Panc1 (cell line): Measurements from ENCODE around the gene DOCK8. TPM values are rescaled to one million over a fixed set of nuclear protein-coding genes. Genes with fewer than 3 reads are reported as not detected.

Experiments
- ATAC-seq: fragments of 200-7000 bp; cut with Tn5 transposase; 2 replicates; pipeline ENCODE4 v1.9.1; 2020; ENCODE audit warnings: mild to moderate bottlenecking, moderate library complexity
- BruUV-seq: library from RNA; stranded (reverse); fragments of 400-500 nt; replicated peaks from 2 replicates; lab custom pipeline; 2021; lab: Mats Ljungman, UMichigan
- CTCF ChIA-PET: fragments of 300-600 bp; sonication (Branson Sonifier 250); formaldehyde crosslinking; loops from one replicate; lab custom pipeline; 2022; ENCODE audit warnings: antibody characterized with exemption; lab: Charles Lee
- POLR2A ChIA-PET: fragments of 300-600 bp; sonication (Branson Sonifier 250); formaldehyde crosslinking; loops from one replicate; lab custom pipeline; 2022; ENCODE audit warnings: antibody characterized with exemption; lab: Charles Lee
- DNase-seq: peaks from one replicate; pipeline ENCODE4 v3.0.0-alpha.2; 2010; ENCODE audit warnings: low read depth, low spot score
- H3K27ac ChIP-seq: 2 replicates; pipeline ENCODE4 v1.5.1; 2011; ENCODE audit warnings: mild to moderate bottlenecking, low read length, inconsistent platforms
- H3K27me3 ChIP-seq: fragments of 200-500 bp; sonication (Bioruptor generic); 2 replicates; pipeline ENCODE4 v1.6.0; 2014; ENCODE audit warnings: low read length, inconsistent platforms; ENCODE audit not compliant: control insufficient read depth, insufficient read depth
- H3K36me3 ChIP-seq: fragments of 200-500 bp; sonication (Bioruptor generic); 2 replicates; pipeline ENCODE4 v1.5.1; 2014; ENCODE audit warnings: inconsistent platforms, mild to moderate bottlenecking, low read length, moderate library complexity; ENCODE audit not compliant: control insufficient read depth, insufficient read depth
- H3K4me1 ChIP-seq: 2 replicates; pipeline ENCODE4 v1.5.1; 2011; ENCODE audit warnings: inconsistent platforms, mild to moderate bottlenecking, low read length, moderate library complexity; ENCODE audit not compliant: control insufficient read depth, insufficient read depth
- H3K4me3 ChIP-seq, 2 experiments: 2 replicates each; pipeline ENCODE4 v1.5.1; 2011 to 2012; ENCODE audit warnings: low read depth in 2 of 2, low read length in 2 of 2, mild to moderate bottlenecking in 2 of 2, inconsistent platforms in 1 of 2, moderate library complexity in 1 of 2
- H3K9me3 ChIP-seq: fragments of 200-500 bp; sonication (Bioruptor generic); 2 replicates; pipeline ENCODE4 v1.5.1; 2014; ENCODE audit warnings: low read depth, mild to moderate bottlenecking, inconsistent platforms, low read length, moderate library complexity; ENCODE audit not compliant: control insufficient read depth, insufficient read depth
- CTCF ChIP-seq: fragments of 450-650 bp; IDR thresholded peaks from 2 replicates; pipeline ENCODE4 v1.5.1; 2017; ENCODE audit warnings: mild to moderate bottlenecking
- POLR2AphosphoS5 ChIP-seq: IDR thresholded peaks from 2 replicates; pipeline ENCODE4 v1.6.1; 2012; ENCODE audit warnings: mild to moderate bottlenecking, low read depth, low read length, moderate library complexity
- REST ChIP-seq, 2 experiments: IDR thresholded peaks; 2 replicates each; pipeline ENCODE4 v1.6.1; 2011 to 2012; ENCODE audit warnings: low read depth in 2 of 2, control low read depth in 1 of 2, low read length in 1 of 2, mild to moderate bottlenecking in 1 of 2, moderate library complexity in 1 of 2; ENCODE audit not compliant: insufficient read depth in 1 of 2
- SIN3A ChIP-seq: IDR thresholded peaks from 2 replicates; pipeline ENCODE4 v1.6.1; 2012; ENCODE audit warnings: low read depth, mild to moderate bottlenecking, low read length, moderate library complexity, borderline replicate concordance; ENCODE audit not compliant: insufficient read depth
- TCF7L2 ChIP-seq: IDR thresholded peaks from 2 replicates; pipeline ENCODE4 v1.6.1; 2011; ENCODE audit warnings: mild to moderate bottlenecking, low read depth, low read length, inconsistent platforms
- in situ Hi-C: cut with HindIII; loops from 2 replicates; pipeline ENCODE4 v1.10.0; 2016; ENCODE audit warnings: low sequenced_read_pairs, low pct_unique_long_range_greater_than_20kb
- intact Hi-C: fragments of 100-400 bp; cut with micrococcal nuclease; formaldehyde crosslinking; loops from one replicate; pipeline ENCODE4 v1.10.0; 2022; ENCODE audit not compliant: unreplicated experiment
- total RNA-seq: library from RNA; stranded (reverse); gene quantifications from one replicate; pipeline ENCODE4 v1.2.1, GENCODE V29; 2021; ENCODE audit not compliant: unreplicated experiment

Gene DOCK8
- total RNA-seq, 1 experiment from 2014 or later = 1.4 TPM

- no peak for TF ChIP-seq REST (IDR thresholded peaks at IDR 0.05; ENCODE audit: insufficient read depth in 1 of 2, low read depth in 2 of 2, low read length in 1 of 2)
- TF ChIP-seq POLR2AphosphoS5 = no peak
- no peak for TF ChIP-seq SIN3A
- no peak for TF ChIP-seq CTCF
- no peak for TF ChIP-seq TCF7L2
- Histone ChIP-seq H3K4me1 (no peaks in the 10 kb centered on the region), H3K4me3 (no peak overlapping the region), H3K9me3 (no peaks in the 10 kb centered on the region), H3K27me3 (no peaks in the 10 kb centered on the region), H3K36me3 (no peaks in the 10 kb centered on the region), H3K27ac (no peak overlapping the region)
- no TSS peak for BruUV-seq
- ChIA-PET CTCF (no interaction called here), POLR2A (no interaction called here)
- ATAC-seq (no peak), DNase-seq (no peak)
- intact Hi-C loops (no loop called here), in situ Hi-C loops (no loop called here)
Measured at GRCh38 chr9:303502-303901, 88.8 kb downstream of the DOCK8 start.

- no peak for ATAC-seq
- Histone ChIP-seq H3K4me1 (no peaks in the 10 kb centered on the region), H3K4me3 (no peak overlapping the region), H3K27ac (no peak overlapping the region), H3K9me3 (no peaks in the 10 kb centered on the region), H3K27me3 (no peaks in the 10 kb centered on the region), H3K36me3 (no peaks in the 10 kb centered on the region)
- BruUV-seq = no TSS peak
- intact Hi-C loops = no loop called here
- DNase-seq = no peak
- POLR2A ChIA-PET = no interaction called here
- CTCF ChIA-PET = no interaction called here
- in situ Hi-C loops = no loop called here
- TF ChIP-seq SIN3A (no peak), REST (IDR thresholded peaks at IDR 0.05; ENCODE audit: insufficient read depth in 1 of 2, low read depth in 2 of 2, low read length in 1 of 2) (no peak), TCF7L2 (no peak), CTCF (no peak), POLR2AphosphoS5 (no peak)
Measured at GRCh38 chr9:304106-304505, 89.4 kb downstream of the DOCK8 start.
